NCI-H2029 (cell line): ENCODE results near the gene SLC9A1.

Experiments used
- DNase-seq: peaks from one replicate; lab custom pipeline; 2025; lab: John Stamatoyannopoulos, UW

The SLC9A1 gene

DNA sequence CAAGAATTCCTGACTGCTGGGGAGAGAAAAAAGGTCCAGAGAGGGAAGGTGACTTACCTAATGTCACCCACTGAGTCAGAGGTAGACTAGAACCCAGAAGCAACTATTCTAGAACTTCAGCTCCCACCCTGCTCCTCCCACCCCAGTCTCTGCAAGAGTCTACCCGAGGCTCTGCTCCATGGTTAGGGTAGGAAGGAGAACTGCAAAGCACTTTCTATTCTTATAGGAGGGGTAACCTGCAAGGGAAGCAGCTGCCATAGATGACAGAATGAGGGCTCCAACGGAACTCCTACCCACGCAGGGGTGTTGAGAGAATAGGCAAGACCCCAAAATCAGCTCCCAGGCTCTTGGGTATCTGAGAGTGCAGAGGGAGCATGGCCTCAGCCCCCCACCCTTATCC is 4.3 kb downstream of the SLC9A1 start:
- DNase-seq = no peak

DNA sequence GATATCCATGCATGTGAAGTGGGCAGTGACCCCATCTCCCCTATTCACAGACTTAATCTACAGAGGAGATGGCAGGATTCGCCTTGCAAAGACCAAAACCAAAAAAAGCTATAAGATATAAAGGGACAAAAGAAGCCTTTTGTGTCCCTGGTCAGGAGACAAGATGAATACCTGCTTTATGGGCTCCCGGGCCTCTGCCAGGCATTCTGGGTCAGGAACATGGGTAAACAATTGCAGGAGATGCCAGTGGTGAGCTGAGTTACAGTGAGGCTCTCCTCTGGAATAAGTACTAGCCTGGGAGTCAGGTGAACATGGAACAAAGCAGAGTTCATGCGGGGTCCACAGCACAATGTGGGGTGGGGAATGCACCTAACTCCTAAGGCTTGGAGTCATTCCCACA is 4.7 kb downstream of the SLC9A1 start:
- no peak for DNase-seq

DNA sequence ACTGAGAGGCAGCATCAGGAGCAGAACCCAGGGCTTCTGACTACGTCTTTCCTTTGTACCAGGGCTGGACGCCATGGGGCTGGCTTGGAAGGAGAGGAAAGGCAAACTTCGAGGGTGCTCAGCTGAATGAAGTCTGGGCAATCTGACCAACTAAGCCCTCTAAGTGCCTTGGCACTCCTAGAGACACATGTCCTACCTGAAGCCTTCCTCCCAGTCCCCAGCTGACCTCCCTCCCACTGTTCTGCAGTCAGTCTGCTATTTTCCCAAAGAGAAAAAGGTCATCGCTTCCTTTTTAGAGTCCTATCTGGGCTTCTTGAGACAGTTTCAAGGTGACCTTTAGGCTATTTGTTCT is 5.2 kb downstream of the SLC9A1 start:
- no peak for DNase-seq

DNA sequence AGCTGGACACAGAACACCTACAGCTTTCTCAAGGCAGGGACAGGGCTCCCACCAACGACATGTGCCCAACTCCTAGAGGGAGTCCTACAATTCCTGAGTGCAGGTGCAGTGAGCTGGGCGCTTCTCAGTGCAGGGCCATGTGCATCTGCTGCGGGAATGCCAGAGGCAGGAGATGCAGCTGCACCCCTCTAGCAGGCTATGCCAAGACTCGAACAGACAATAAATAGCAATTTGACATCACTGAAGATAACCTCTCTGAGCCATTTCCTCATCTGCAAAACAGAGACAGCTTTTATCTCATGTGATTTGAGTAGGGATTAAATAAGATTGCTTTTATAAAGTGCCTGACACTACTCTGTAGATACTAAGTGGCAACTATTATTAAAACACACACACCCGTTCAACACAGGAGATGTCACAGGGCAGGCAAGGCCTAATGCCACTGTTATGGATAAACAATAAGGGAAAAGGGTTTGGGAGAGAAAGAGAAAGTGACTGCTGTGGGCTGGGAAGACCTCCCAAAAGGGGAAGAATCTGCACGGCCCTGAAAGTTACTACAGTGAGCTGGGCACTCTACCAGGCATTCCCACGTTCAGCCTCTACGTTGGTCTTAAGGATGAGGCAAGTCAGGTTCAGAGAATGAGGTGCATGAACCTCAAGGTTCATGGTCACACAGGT is 5.7 kb downstream of the SLC9A1 start:
- no peak for DNase-seq

DNA sequence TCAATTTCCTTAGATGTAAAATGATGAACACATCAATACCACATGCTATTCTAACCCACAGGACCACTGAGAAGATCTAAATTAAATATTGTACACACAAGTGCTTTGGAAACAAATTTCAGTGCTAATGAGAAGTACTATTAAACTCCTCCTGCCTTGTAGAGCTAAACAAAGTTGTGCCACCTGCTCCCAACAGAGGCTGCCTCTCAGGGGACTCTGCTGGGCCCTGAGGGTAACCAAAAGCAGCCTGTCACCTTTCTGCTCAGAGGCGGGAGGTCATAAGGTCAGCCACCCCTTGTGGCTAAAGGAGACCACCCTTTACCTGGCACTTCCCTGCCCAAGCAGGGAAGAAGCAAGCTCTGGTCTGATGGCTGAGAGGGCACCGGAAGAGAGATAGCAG is 6.3 kb downstream of the SLC9A1 start:
- no peak for DNase-seq

DNA sequence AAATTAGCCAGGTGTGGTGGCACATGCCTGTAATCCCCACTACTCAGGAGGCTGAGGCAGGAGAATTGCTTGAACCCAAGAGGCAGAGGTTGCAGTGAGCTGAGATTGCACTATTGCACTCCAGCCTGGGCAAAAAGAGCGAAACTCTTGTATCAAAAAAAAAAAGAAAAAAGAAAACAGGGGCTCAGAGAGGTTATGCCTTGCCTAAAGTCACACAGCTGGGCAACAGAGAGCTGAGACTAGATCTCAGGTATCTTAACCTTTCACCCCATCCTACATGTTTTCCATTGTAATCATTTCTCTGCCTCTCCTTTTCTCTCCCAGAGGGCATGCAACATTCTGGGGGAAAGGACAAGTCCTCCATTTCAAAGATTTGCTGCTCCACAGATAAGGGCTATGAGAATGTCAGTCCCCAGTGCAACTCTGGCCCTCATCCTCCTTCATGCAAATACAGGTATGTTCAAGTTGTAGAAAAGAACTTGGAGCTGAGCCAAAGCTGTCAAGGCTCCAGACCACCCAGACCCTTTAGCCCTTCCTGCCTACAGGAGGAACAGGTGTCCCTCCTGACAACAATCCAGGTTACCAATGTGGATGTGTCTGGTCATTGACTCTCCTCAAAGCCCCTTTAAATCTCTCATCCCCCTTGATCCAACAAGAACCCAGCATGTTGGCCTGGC is 6.9 kb downstream of the SLC9A1 start:
- DNase-seq = no peak

DNA sequence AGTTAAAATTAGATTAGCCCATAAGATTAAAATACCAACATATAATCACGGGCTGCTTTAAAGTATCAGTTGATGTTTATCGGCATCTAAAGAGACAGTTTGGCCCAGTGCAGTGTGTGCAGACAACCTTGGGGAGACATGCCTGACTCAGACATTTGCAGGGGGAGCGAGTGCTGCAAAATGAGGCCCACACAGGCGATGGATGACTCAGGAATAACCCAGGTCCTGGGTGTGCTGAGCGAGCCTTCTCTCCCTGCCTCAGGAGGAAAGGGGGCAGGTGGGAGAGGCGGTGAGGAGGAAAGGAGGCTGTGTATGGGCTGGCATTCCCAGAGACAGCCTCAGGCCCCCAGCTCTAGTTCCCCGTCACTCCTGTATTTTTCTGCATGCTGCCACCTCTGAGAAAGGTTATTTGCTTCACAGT is 9.0 kb downstream of the SLC9A1 start:
- DNase-seq = no peak

DNA sequence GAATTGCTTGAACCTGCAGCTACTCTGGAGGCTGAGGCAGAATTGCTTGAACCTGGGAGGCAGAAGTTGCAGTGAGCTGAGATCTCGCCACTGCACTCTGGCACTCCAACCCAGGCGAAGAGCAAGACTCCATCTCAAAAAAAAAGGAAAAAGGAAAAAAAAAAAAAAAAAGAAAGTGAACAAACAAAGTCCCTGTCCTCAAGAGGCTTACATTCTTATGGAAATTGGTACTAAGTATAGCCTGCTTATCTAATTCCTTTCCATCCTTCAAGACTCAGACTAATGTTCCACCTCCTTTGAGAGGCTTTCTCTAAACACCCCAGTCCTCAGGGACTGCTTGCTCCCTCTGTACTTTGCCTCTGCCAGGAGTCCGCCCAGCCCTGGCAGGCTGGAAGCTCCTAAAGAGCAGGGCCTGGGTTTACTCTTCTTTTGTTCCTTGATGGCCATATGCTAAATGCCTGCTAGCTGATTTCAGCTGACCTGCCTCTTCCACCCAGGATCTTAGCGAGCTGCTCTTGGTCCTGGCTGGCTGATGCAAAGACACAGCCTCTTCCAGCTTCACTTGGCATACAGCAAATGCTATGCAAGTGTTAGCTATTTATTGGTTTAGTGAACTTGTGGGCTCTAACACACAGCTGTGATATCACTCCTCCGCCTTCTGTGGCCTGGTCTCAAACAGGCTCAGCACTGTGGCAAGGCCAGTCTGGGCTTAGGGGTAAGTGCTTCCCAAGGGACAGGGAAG is 9.8 kb downstream of the SLC9A1 start:
- no peak for DNase-seq

DNA sequence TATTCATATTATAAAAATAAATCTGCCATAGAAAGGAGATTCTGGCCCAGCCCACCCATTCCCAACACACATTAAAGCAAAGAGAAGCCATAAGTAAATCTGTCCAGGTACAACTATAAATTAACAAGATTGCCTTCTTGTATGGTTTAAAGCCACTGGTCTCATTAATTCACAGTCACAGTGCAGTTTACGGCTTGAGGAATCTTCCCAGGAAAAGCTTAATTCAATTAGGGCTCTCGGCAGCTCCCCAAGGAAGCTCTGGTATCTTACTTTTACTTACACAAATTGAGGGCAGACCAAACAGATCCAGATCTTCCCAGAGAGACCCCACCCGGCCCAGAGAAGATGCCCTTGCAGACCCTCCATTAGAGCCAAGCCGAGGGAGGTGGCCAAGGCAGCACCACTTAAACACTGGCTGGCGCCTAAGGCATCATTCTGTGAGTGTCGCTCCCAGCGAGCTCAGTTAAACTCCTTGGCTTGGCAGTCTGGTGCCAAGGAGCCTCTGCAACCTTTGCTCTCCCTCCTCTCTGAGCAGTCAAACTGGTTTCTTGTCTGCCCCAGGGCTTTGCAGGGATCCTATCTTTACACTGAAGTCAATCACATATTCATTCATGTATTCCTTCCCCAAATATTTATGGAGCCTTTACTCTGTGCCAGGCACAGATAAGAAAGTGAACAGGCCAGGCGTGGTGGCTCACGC is 10.7 kb downstream of the SLC9A1 start:
- DNase-seq = no peak

DNA sequence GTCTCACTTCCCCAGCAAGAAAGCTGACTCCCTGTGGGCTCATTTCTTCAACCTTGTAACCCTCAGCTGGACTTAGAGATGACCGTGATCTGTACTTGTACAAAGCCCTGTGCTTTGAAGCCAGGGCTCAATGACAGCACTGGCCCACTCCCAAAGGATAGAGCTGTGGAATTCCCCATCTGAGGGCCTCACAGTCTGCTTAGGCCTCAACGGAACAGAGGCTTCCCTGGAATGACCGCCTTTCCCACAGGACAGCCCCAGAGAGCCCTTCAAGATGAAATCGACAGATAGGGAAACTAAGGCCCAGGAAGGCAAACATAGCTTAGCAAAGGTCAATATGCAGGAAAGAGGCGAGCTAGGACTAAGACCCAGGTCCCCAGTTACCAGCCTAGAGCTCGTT is 11.5 kb downstream of the SLC9A1 start:
- no peak for DNase-seq

DNA sequence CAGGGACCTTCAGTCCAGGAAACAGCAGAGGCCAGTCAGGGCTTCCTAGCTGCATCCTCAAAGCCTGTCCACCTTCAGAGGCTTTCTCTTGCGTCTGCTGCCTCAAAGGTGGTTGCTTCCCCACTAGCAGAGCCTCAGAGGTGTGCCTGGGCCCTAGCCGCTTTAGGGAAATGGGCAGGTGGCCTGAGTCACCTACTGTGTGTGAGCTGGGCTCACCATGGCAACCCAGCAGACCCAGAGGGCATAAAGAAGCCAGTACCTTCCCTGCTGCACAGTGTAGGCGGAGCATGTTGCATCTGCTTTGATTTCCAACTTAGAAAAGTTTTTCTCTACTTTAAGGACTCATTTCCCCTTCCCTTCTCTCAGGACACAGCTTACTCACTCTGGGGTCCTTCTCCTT is 12.5 kb downstream of the SLC9A1 start:
- no peak for DNase-seq

DNA sequence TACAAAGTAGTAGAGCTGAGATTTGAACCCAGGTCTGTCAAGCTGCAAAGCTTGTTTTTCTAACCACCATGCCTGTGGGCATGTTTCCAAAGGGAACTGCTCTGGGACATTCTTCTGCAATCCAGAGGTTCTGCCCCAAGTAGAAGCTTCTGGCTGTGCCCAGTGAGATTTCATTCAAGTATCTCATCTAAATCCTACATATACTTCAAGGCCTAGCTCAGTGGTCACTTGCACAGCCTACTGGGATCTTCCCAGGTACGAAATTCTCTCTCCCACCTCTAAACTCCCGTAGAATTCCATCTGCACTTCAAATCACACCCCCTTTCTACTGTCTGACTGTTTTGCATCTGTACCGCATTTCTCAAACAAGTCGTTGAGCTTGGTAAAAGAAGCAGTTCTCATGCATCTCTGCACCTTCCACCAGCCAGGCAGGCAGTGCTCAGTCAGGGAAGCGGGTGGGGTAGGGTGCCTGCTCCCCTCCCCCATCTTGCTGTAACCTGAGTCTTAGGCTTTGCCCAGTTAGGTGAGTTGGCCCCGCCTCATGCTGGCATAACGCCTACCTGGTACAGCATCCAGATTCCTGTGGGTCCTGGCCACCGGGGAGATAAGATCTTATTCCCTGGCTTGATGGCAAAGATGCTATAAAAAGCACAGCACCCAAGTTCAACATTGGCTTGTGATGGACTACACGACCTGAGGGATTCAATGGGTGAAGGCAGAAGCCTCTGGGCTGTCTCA is 13.5 kb downstream of the SLC9A1 start:
- DNase-seq = peak; percentile 88

DNA sequence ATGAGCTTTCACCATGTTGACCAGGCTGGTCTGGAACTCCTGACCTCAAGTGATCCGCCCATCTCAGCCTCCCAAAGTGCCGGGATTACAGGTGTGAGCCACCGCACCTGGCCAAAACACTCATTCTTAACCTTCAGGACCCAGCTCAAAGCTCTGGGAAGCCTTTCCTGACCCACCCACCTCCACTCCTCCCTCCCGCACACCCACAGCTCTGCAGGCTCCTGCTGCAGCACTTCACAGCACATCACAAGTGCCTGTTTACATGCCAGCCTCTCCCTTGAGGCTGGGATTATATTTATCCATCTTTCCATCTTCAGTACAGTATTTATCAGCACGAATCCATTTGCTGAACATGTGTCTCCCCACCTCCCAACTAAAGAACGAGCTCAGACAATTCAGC is 14.9 kb downstream of the SLC9A1 start:
- DNase-seq = no peak

DNA sequence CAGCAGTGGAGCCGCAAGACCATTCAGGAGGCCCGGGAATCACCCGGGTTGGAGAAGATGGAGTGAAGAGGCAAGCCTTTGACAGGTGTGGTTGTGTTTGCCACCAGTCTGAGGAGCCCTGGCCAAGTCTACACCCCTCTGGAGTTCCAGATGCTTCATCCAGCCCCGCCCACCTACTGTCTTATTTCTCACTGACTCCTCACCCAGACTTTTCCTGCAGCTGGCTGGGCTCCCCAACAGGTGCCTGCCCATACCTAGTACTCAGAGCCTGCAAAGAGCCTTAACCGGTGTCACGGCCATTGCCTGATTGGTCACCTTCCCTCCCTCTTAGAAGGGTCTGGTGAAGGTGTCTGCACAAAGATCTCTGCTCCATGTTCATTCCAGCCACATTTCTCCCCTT is 16.0 kb downstream of the SLC9A1 start:
- DNase-seq = no peak

DNA sequence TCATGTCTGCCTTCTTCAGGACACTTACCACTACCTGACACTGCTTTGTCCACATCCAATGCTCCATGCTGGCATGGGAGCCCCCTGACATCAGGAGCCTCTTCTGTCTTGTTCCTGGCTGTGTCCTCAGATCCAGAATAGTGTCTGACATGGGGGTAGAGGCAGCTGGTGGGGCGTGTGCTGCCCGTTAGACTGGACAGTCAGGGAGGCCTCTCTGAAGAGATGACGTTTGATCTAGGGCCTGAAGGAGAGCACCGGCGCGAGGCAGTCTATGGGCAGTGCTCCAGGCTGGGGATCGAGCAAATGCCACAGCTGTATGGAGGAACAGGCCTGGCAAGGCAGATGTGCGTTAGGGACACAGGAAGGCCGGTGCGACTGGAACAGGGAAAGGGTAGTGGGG is 16.6 kb downstream of the SLC9A1 start:
- DNase-seq = no peak

DNA sequence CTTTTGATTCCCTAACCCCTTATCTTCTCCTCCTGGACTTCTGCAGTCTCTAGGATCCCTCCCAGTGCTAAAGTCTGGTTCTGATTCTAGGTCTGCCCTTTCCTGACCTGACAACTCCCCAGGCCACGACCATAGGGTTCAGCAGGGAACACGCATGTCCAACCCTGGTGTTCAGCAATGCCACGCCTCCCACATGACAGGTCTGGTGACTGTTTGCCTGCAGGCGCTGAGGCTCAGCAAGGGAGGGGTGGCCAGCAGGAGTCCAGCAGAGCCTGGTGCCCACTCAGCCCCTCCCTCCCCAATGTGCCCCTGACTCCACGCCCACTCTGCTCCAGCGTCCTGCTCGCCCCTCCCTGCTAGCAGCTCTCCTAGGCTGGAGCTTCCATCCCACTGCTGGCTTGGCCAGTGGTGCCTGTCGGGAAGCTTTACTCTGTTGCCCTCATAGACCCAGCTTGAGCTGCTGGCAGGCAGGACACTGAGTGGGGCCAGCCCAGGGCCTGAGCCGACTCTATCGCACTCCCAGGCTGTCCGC is 17.3 kb downstream of the SLC9A1 start:
- no peak for DNase-seq

DNA sequence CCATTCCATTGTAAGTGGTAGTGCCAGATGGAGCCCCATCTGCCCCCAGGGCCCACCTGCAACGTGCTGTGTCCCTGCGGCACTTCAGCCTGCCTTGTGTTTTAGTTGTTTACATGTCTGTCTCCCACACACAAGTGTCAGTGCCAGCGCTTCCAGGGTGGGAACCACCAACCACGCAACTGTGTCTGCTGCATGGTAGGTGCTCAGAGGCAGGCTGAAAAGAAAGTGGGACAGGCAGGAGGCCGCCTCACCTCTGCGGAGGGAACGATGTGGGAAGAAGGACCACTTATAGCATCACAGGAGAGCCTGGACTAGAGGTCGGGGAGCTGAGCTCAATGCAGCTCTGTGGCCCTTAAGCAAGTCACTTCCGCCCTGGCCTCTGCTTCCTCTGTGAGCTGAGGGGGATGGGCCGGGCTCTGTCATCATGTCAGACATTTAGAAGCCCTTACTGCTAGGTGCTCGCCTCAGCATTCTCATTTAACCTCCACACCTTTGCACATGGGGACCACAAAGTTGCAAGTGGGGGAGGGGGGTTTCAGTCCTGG is 17.9 kb downstream of the SLC9A1 start:
- no peak for DNase-seq

DNA sequence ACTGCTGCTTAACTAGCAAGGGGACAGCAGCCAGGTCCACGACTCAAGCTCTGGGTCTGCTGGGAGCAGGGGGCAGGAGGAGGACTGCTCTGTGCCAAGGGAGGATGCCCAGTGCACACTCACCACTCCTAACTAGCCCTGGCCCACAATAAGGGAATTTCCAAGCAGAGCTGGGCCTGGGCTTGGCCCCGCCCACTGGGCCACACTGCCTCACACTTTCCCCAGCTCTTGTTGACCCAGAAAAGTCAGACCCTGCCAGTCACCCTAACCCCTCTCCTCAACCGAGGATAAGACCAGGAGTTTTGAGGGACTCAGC is 18.7 kb downstream of the SLC9A1 start:
- no peak for DNase-seq

DNA sequence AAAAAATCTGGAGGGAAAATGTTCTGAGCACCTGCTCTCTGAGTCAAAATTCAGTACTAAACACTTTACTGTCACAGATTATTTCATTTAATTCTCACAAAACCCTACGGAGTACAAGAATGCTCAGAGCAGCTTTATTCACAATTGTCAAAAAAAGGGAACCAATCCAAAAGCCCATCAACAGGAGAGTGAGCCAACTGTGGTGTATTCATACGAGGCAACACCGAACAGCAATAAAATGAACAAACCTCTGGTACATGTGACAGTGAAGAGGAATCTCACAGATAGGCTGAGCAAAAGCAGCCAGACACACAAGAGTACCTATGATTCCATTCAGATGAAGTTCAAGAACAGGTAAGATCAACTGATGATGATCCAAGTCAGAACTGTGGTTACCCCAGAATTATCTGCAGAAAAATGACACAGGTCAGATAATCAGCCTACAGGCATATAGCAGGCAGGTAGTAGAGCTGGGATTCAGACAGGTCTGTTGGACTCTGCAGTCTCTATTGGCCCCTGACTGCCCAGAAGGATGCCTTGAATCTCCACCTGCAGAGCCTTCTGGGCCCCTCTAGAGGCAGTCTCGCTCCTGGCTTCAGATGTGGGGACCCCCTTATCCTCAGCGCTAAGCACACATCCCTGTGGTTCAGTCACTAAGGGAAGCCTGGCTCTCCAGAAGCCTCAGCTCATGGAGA is 19.2 kb downstream of the SLC9A1 start:
- DNase-seq = no peak

DNA sequence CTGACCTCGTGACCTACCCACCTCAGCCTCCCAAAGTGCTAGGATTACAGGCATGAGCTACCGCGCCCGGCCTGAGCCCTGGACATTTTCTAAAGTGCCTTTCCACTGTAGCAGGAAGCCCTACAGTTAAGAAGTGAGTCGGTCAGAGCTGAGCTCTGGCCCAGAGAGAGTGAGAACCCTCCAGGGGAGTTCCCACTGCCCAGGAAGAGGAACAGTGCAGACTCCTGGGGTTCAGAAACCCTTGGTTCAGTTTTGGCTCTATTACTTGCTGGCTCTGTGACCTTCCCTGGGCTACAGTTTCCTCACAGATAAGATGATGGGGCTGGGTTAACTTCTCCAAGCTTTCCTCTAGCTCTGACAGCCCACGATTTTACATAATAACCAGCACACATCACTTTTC is 20.9 kb downstream of the SLC9A1 start:
- DNase-seq = no peak

DNA sequence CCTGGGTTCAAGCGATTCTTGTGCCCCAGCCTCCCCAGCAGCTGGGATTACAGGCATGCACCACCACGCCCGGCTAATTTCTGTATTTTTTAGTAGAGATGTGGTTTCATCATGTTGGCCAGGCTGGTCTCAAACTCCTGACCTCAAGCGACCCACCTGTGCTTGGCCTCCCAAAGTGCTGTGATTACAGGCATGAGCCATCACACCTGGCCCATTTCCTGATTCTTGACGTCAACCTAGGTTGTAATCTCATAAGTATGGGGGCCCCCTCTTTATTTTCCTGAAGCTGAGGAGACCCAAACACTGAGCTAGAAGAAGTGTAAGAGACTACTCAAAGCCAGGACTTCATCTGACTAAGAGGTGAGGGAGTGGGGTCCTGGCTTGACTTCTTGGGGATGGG is 21.8 kb downstream of the SLC9A1 start:
- DNase-seq = no peak
